MCF 10A (cell line): ENCODE results near the gene CD320. TPM values are rescaled to one million over a fixed set of nuclear protein-coding genes. Genes with fewer than 3 reads are reported as not detected.
"Not testable (repeated sequence)": the region's sequence is repeated elsewhere in the genome, so short reads cannot be mapped to it uniquely, and the experiment has no call there.

Experiments
- BruUV-seq: library from RNA; stranded (reverse); fragments of 400-500 nt; replicated peaks from 2 replicates; lab custom pipeline; 2021; lab: Mats Ljungman, UMichigan
- CTCF ChIA-PET: fragments of 300-600 bp; sonication (Branson Sonifier 250); formaldehyde crosslinking; extraction: SDS; loops from one replicate; lab custom pipeline; 2021; ENCODE audit warnings: antibody characterized with exemption, inconsistent platforms; lab: Yijun Ruan, JAX
- POLR2A ChIA-PET: fragments of 300-600, 350-650 bp; sonication (Branson Sonifier 250); formaldehyde crosslinking; extraction: SDS; loops from one replicate; lab custom pipeline; 2020; ENCODE audit warnings: antibody characterized with exemption, inconsistent platforms; lab: Yijun Ruan, JAX
- DNase-seq: peaks from one replicate; pipeline ENCODE4 v3.0.0-alpha.2; 2018; ENCODE audit not compliant: unreplicated experiment
- H3K27ac Mint-ChIP-seq: one replicate; pipeline ENCODE4 v1.8.0; 2022; ENCODE audit warnings: mild to moderate bottlenecking, low read depth, mixed read lengths; ENCODE audit not compliant: unreplicated experiment
- H3K27me3 Mint-ChIP-seq: one replicate; pipeline ENCODE4 v1.8.0; 2022; ENCODE audit warnings: mixed read lengths; ENCODE audit not compliant: insufficient read depth, unreplicated experiment
- H3K36me3 Mint-ChIP-seq: one replicate; pipeline ENCODE4 v1.8.0; 2022; ENCODE audit warnings: mild to moderate bottlenecking, moderate library complexity, mixed read lengths; ENCODE audit not compliant: insufficient read depth, unreplicated experiment
- H3K4me1 Mint-ChIP-seq: one replicate; pipeline ENCODE4 v1.8.0; 2022; ENCODE audit warnings: mixed read lengths; ENCODE audit not compliant: insufficient read depth, unreplicated experiment
- H3K4me3 Mint-ChIP-seq: one replicate; pipeline ENCODE4 v1.8.0; 2022; ENCODE audit warnings: mild to moderate bottlenecking, moderate library complexity, mixed read lengths; ENCODE audit not compliant: unreplicated experiment
- H3K9me3 Mint-ChIP-seq: one replicate; pipeline ENCODE4 v1.8.0; 2022; ENCODE audit warnings: mixed read lengths; ENCODE audit not compliant: unreplicated experiment
- intact Hi-C: fragments of 100-400 bp; cut with micrococcal nuclease; formaldehyde crosslinking; loops from 2 replicates; pipeline ENCODE4 v1.14.1; 2022
- total RNA-seq: library from RNA; stranded (reverse); gene quantifications from 2 replicates; pipeline ENCODE4 v1.2.3, GENCODE V29; 2022
- TF ChIP-seq, protein P1 (sequence below): fragments of 200-600 bp; IDR thresholded peaks from one replicate; pipeline ENCODE4 v1.8.0; 2022; ENCODE audit warnings: antibody characterized with exemption, mild to moderate bottlenecking; ENCODE audit not compliant: unreplicated experiment

CD320 gene
- total RNA-seq, 1 experiment from 2014 or later = 68.8 TPM

DNA sequence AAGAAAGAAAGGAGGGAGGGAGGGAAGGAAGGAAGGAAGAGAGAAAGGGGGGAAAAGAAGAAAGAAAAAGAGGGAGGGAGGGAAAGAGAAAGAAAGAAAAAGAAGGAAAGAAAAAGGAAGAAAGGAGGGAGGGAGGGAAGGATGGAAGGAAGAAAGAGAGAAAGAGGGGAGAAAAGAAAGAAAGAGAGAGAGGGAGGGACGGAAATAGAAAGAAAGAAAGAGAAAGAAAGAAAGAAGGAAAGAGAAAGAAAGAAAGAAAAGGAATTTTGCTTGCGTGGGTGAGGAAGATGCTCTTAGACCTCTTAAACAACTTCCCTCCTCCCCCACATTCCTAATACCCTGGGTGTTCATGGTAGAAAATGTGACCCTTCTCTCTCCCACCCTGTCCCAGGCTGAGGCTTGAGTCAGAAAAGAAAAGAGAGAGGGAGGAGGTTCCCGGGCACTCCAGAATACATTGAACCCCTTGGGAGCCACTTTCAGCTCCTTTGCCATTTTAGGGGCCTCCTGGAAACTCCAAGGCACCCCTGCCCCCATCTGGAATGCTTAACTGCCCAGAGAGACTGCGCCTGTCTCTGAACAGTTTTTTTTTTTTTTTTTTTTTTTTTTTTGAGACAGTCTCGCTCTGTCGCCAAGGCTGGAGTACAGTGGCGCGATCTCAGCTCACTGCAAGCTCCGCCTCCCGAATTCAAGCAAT is 44.1 kb upstream of the CD320 start:
- no peak for DNase-seq
- Mint-ChIP-seq H3K4me3 (no peak overlapping the region), H3K36me3 (peaks cover 5% of the 10 kb centered on the region), H3K27me3 (no peaks in the 10 kb centered on the region), H3K4me1 (peaks cover 23% of the 10 kb centered on the region), H3K27ac (no peak overlapping the region), H3K9me3 (no peaks in the 10 kb centered on the region)
- ChIA-PET CTCF (interaction anchor here (0.5 to 6.0 kb wide), 15 partner anchors 8 to 322 kb away, joined by 3 to 72 read pairs (median 12); partner anchors contain the start of genes KANK3, MYO1F and RAB11B), POLR2A (interaction anchor here (0.6 to 2.9 kb wide), 4 partner anchors 13 to 187 kb away, joined by 3 to 9 read pairs (median 4); no protein-coding TSS in a partner anchor)
- TF ChIP-seq, protein P1, sequence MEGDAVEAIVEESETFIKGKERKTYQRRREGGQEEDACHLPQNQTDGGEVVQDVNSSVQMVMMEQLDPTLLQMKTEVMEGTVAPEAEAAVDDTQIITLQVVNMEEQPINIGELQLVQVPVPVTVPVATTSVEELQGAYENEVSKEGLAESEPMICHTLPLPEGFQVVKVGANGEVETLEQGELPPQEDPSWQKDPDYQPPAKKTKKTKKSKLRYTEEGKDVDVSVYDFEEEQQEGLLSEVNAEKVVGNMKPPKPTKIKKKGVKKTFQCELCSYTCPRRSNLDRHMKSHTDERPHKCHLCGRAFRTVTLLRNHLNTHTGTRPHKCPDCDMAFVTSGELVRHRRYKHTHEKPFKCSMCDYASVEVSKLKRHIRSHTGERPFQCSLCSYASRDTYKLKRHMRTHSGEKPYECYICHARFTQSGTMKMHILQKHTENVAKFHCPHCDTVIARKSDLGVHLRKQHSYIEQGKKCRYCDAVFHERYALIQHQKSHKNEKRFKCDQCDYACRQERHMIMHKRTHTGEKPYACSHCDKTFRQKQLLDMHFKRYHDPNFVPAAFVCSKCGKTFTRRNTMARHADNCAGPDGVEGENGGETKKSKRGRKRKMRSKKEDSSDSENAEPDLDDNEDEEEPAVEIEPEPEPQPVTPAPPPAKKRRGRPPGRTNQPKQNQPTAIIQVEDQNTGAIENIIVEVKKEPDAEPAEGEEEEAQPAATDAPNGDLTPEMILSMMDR = no peak
- intact Hi-C loops = loop anchor here (10.0 kb wide), 1 partner anchor 103 kb away; no protein-coding TSS in a partner anchor
- no TSS peak for BruUV-seq

DNA sequence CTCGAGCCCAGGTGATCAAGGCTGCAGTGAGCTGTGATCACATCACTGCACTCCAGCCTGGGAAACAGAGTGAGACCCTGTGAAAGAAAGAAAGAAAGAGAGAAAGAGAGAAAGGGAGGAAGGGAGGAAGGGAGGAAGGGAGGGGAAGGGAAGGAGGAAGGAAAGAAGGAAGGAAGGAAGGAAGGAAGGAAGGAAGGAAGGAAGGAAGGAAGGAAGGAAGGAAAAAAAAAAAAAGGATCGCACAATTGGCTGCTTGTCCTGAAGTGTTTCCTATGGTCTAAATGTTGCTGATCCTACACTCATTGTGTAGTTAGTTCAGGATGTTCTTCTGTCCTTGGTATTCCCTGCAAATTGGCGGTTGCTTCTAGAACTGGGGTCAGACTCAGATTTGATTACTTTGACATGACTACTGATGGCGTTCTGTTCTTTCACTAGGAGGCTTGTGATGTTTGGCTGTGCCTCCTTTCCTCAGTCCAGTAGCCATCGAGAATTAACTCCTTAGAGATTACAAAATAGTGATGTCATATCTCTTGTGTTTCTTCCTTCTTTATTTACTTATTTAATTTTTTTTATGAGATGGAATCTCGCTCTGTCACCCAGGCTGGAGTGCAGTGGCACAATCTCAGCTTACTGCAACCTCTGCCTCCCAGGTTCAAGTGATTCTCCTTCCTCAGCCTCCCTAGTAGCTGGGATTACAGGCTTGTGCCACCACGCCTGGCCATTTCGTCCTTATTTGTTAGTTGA is 41.6 kb upstream of the CD320 start:
- H3K9me3 Mint-ChIP-seq, H3K27ac Mint-ChIP-seq, POLR2A ChIA-PET, DNase-seq, BruUV-seq, H3K4me3 Mint-ChIP-seq, H3K27me3 Mint-ChIP-seq, H3K36me3 Mint-ChIP-seq: not testable (repeated sequence)
- CTCF ChIA-PET = interaction anchor here (0.6 to 0.7 kb wide), 2 partner anchors 156 to 188 kb away, joined by 3 to 4 read pairs; no protein-coding TSS in a partner anchor
- peaks cover 11% of the 10 kb centered on the region for H3K4me1 Mint-ChIP-seq
- intact Hi-C loops = loop anchor here (10.0 kb wide), 2 partner anchors 105 to 725 kb away; no protein-coding TSS in a partner anchor

DNA sequence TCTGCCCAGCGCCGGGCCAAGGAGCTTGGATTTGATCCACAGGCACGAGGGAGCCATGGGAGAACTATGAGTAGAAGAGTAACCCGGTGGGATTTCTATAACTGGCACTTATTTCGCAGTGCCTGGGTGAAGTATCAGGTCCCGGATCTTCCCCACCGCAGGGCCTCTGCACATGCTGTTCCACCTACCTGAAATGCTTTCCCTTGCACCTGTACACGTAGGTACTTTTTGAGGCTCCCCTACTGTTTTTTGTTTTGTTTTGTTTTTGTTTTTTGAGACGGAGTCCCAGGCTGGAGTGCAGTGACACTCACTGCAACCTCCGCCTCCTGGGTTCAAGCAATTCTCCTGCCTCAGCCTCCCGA is 35.3 kb upstream of the CD320 start:
- no peak for DNase-seq
- no peak overlapping the region for H3K27ac Mint-ChIP-seq
- ChIA-PET CTCF (interaction anchor here (2.2 kb wide), 1 partner anchor 11 kb away, joined by 20 read pairs; no protein-coding TSS in a partner anchor), POLR2A (interaction anchor here (1.1 to 1.2 kb wide), 2 partner anchors 9 to 19 kb away, joined by 3 to 4 read pairs; no protein-coding TSS in a partner anchor)
- H3K36me3 Mint-ChIP-seq = peaks cover 6% of the 10 kb centered on the region
- H3K9me3 Mint-ChIP-seq = no peaks in the 10 kb centered on the region
- intact Hi-C loops = loop anchor here (10.0 kb wide), 1 partner anchor 731 kb away; no protein-coding TSS in a partner anchor
- no peaks in the 10 kb centered on the region for H3K4me1 Mint-ChIP-seq
- TF ChIP-seq, protein P1 = no peak
- BruUV-seq = no TSS peak
- no peaks in the 10 kb centered on the region for H3K27me3 Mint-ChIP-seq
- H3K4me3 Mint-ChIP-seq = no peak overlapping the region

DNA sequence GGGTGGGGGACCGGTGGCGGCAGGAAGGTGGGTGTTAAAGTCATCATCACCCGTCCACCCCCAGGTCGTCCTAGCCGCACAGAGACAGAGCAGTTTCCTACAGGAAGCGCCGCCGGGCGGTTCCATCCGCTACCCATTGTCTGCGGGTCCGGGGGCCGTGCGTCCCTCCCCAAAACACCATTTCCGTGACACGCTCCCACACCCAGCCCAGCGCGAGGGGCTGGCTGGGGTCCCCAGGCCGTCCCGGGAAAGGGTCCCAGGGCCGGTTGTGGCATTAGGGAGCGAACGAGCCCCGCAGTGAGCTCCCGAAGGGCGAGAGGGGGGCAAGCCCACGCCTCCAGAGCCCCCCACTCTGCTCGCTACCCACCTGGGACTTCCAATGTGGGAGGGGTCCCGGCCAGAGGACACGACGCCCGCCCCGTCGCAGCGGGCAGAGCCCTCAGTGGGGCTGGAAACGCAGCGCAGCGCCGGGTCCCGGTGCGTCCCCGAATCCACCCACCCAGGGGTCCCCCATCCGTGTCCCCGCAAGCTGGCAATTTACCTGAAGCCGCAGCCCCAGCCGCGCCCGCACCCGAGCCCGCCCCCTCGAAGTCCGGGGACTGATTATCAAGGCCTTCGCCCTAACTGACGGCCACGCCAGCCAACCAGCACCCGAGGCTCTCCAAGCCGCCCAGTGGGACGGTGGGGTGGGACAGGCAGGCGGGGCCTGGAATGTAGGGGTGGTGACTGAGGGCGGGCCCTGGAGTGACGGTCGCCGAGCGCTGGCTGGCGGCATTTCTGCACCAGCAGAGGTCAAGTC is 34.7 kb upstream of the CD320 start, which contains the start of gene KANK3:
Gene KANK3, minus strand, starts transcription at position 579 of the 799 bp plus-strand sequence. CDS start 5,434 bp downstream, outside the sequence.
- no peak for DNase-seq
- Mint-ChIP-seq H3K4me3 (no peak within 1 kb of the TSS), H3K9me3 (no peaks in the 10 kb centered on the region), H3K27ac (no peak within 1 kb of the TSS), H3K4me1 (no peaks in the 10 kb centered on the region), H3K27me3 (no peaks in the 10 kb centered on the region), H3K36me3 (peaks cover 6% of the 10 kb centered on the region)
- BruUV-seq = no TSS peak
- CTCF ChIA-PET = interaction anchor here (0.6 to 2.2 kb wide), 2 partner anchors 8 to 11 kb away, joined by 3 to 20 read pairs; no protein-coding TSS in a partner anchor
- intact Hi-C loops = loop anchor here (10.0 kb wide), 1 partner anchor 732 kb away; no protein-coding TSS in a partner anchor
- POLR2A ChIA-PET = interaction anchor here (1.2 kb wide), 1 partner anchor 8 kb away, joined by 3 read pairs; no protein-coding TSS in a partner anchor
- TF ChIP-seq, protein P1 = no peak
